Glutamatergic neuron (in vitro differentiated cells): Measurements from ENCODE around the gene GPAM. TPM values are rescaled to one million over a fixed set of nuclear protein-coding genes. Genes with fewer than 3 reads are reported as not detected.

Experiments used
- DNase-seq: peaks from one replicate; pipeline ENCODE4 v3.0.0; 2022
- H3K27ac Mint-ChIP-seq: one replicate; pipeline ENCODE4 v1.8.0; 2020; ENCODE audit warnings: mild to moderate bottlenecking, mixed read lengths, inconsistent platforms; ENCODE audit not compliant: unreplicated experiment
- H3K27me3 Mint-ChIP-seq: one replicate; pipeline ENCODE4 v1.8.0; 2020; ENCODE audit warnings: mild to moderate bottlenecking, moderate library complexity, mixed read lengths, inconsistent platforms; ENCODE audit not compliant: unreplicated experiment
- H3K36me3 Mint-ChIP-seq: one replicate; pipeline ENCODE4 v1.8.0; 2020; ENCODE audit warnings: mild to moderate bottlenecking, mixed read lengths, inconsistent platforms; ENCODE audit not compliant: unreplicated experiment
- H3K4me1 Mint-ChIP-seq: one replicate; pipeline ENCODE4 v1.8.0; 2020; ENCODE audit warnings: mild to moderate bottlenecking, low read depth, mixed read lengths, inconsistent platforms; ENCODE audit not compliant: unreplicated experiment
- H3K4me3 Mint-ChIP-seq: one replicate; pipeline ENCODE4 v1.8.0; 2020; ENCODE audit warnings: mild to moderate bottlenecking, mixed read lengths, inconsistent platforms; ENCODE audit not compliant: unreplicated experiment
- H3K9me3 Mint-ChIP-seq: one replicate; pipeline ENCODE4 v1.8.0; 2020; ENCODE audit warnings: mild to moderate bottlenecking, moderate library complexity, mixed read lengths, inconsistent platforms; ENCODE audit not compliant: unreplicated experiment
- total RNA-seq: library from RNA; stranded (reverse); fragmentation: NEBNext Ultra II Directional; extraction: Animal tissue kit (Norgen Biotek cat#: 25700); gene quantifications from one replicate; pipeline ENCODE4 v1.2.1, GENCODE V29; 2021; ENCODE audit not compliant: unreplicated experiment
- TF ChIP-seq, protein P1 (sequence below): fragments of 200-600 bp; sonication (generic); IDR thresholded peaks from one replicate; pipeline ENCODE4 v1.5.0; 2021; ENCODE audit not compliant: partially characterized antibody, unreplicated experiment

The GPAM gene
- total RNA-seq, 1 donor from 2014 or later, result 13.8 TPM

DNA sequence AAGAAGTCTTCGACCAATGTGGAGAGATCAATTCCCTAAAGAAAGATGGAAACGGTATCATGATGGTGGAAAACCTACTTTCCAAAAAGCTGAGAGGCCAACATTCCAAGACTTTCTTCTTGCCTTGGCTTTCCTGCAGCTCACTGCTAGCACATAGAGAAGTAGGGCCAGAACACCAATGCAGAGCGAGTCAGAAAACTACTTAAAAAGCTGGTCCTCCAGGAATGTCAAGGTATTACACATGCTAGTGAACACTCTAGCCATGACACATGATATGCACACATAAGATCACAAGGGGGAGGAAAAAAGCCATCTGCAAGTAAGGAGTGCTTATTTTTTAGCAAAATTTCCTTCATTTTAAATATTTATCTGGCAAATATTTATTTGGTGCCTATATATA, 22.7 kb downstream of the GPAM start:
- no peaks in the 10 kb centered on the region for H3K4me1 Mint-ChIP-seq
- no peak overlapping the region for H3K4me3 Mint-ChIP-seq
- H3K27ac Mint-ChIP-seq, result no peak overlapping the region
- H3K36me3 Mint-ChIP-seq, result no peaks in the 10 kb centered on the region
- no peaks in the 10 kb centered on the region for H3K9me3 Mint-ChIP-seq
- no peaks in the 10 kb centered on the region for H3K27me3 Mint-ChIP-seq
- no peak for DNase-seq
- TF ChIP-seq, protein P1, sequence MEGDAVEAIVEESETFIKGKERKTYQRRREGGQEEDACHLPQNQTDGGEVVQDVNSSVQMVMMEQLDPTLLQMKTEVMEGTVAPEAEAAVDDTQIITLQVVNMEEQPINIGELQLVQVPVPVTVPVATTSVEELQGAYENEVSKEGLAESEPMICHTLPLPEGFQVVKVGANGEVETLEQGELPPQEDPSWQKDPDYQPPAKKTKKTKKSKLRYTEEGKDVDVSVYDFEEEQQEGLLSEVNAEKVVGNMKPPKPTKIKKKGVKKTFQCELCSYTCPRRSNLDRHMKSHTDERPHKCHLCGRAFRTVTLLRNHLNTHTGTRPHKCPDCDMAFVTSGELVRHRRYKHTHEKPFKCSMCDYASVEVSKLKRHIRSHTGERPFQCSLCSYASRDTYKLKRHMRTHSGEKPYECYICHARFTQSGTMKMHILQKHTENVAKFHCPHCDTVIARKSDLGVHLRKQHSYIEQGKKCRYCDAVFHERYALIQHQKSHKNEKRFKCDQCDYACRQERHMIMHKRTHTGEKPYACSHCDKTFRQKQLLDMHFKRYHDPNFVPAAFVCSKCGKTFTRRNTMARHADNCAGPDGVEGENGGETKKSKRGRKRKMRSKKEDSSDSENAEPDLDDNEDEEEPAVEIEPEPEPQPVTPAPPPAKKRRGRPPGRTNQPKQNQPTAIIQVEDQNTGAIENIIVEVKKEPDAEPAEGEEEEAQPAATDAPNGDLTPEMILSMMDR, result no peak

GRCh38 chr10:112159469-112159868, 24.1 kb downstream of the GPAM start:
- H3K27ac Mint-ChIP-seq, result no peak overlapping the region
- no peaks in the 10 kb centered on the region for H3K9me3 Mint-ChIP-seq
- H3K36me3 Mint-ChIP-seq, result no peaks in the 10 kb centered on the region
- no peak overlapping the region for H3K4me3 Mint-ChIP-seq
- H3K27me3 Mint-ChIP-seq, result no peaks in the 10 kb centered on the region
- DNase-seq, result no peak
- no peaks in the 10 kb centered on the region for H3K4me1 Mint-ChIP-seq
- TF ChIP-seq, protein P1, result no peak

DNA sequence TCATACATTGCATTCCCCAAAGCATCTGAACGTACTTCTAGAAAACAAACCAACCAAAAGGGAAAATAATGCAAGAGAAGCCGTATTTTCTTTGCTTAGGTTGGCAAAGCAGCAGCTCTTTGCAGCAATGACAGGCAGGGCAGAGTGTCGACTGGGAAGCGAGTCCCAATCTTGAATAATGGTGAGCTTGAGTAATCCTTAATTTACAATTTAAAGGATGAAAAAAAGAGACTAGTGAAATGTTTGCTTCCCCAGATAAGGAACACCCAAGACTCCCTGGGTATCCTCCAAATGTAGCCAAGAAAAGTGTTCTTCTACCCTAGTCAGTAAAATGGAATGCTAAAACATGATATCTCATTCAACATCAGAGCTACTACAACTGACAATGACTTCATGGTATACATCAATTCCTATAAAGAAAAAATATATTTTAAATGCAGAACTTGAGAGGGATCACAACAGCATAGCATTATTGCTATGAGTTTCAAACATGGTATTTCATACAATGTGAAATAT, 32.0 kb downstream of the GPAM start:
- Mint-ChIP-seq H3K9me3 (no peaks in the 10 kb centered on the region), H3K4me1 (no peaks in the 10 kb centered on the region), H3K4me3 (no peak overlapping the region), H3K36me3 (peaks cover 4% of the 10 kb centered on the region), H3K27me3 (no peaks in the 10 kb centered on the region), H3K27ac (no peak overlapping the region)
- TF ChIP-seq, protein P1, result no peak
- DNase-seq, result no peak

DNA sequence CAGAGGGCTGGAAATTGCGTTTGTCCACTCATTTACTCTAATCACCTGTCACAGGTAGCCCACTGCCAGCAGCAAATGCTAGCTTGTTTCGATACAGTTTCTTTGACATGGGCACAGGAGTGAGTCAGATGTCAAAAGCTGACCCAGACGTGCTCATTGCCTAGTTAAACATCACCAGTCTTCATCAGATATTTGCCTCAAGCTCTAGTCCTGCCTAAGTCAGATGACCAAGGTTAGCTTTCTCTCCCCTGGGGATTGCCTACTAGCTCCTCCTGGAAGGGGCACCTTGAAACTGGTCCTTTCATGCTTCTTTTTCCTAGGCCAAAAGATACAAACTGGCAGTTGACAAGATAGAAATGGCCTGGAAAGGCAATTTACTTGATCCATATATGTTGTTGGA, 35.2 kb downstream of the GPAM start:
- TF ChIP-seq, protein P1, result no peak
- peaks cover 4% of the 10 kb centered on the region for H3K36me3 Mint-ChIP-seq
- no peaks in the 10 kb centered on the region for H3K9me3 Mint-ChIP-seq
- H3K4me3 Mint-ChIP-seq, result no peak overlapping the region
- no peak for DNase-seq
- no peaks in the 10 kb centered on the region for H3K27me3 Mint-ChIP-seq
- H3K27ac Mint-ChIP-seq, result no peak overlapping the region
- no peaks in the 10 kb centered on the region for H3K4me1 Mint-ChIP-seq

GRCh38 chr10:112146799-112147198, 36.8 kb downstream of the GPAM start:
- peaks cover 4% of the 10 kb centered on the region for H3K36me3 Mint-ChIP-seq
- no peaks in the 10 kb centered on the region for H3K9me3 Mint-ChIP-seq
- no peaks in the 10 kb centered on the region for H3K27me3 Mint-ChIP-seq
- DNase-seq, result no peak
- H3K27ac Mint-ChIP-seq, result no peak overlapping the region
- no peaks in the 10 kb centered on the region for H3K4me1 Mint-ChIP-seq
- H3K4me3 Mint-ChIP-seq, result no peak overlapping the region
- TF ChIP-seq, protein P1, result no peak
